T-cell (primary cell): Measurements from ENCODE around the gene PRR35. TPM values are rescaled to one million over a fixed set of nuclear protein-coding genes. Genes with fewer than 3 reads are reported as not detected.
"Not testable (repeated sequence)": the region's sequence is repeated elsewhere in the genome, so short reads cannot be mapped to it uniquely, and the experiment has no call there.

Experiments used
- ATAC-seq, 4 experiments: fragments of 200-7000 bp in 3 of 4; fragments of 150-1000 bp in 1 of 4; cut with Tn5 transposase; replicated peaks in 1 of 4; 1 replicate in 3 of 4; 2 replicates in 1 of 4; pipeline ENCODE4 v1.10.0; 2021; ENCODE audit warnings: moderate library complexity in 3 of 4, mild to moderate bottlenecking in 2 of 4, moderate number of reproducible peaks in 1 of 4
- CTCF ChIA-PET, 2 donors: fragments of 300-600 bp; sonication (Branson Sonifier 250); formaldehyde crosslinking; loops; one replicate each; lab custom pipeline; 2022; ENCODE audit warnings: antibody characterized with exemption in 2 of 2; lab: Charles Lee
- POLR2A ChIA-PET, 2 donors: fragments of 300-600 bp; sonication (Branson Sonifier 250); formaldehyde crosslinking; loops; one replicate each; lab custom pipeline; 2022; ENCODE audit warnings: antibody characterized with exemption in 2 of 2; lab: Charles Lee
- DNase-seq, 35 experiments: peaks; one replicate each; pipeline versions ENCODE4 v3.0.0 to v3.0.0-alpha.2; 2013 to 2023
- H3K27ac ChIP-seq: one replicate; pipeline ENCODE4 v1.5.1; 2013; ENCODE audit warnings: low read length
- H3K27me3 ChIP-seq, 2 experiments: replicated peaks in 1 of 2; 1 replicate in 1 of 2; 2 replicates in 1 of 2; pipeline versions ENCODE4 v1.6.1 to v1.7.0; 2013; ENCODE audit warnings: low read length in 1 of 2, mixed read lengths in 1 of 2; ENCODE audit not compliant: control insufficient read depth in 2 of 2, insufficient read depth in 2 of 2; ENCODE audit errors: extremely low read depth in 1 of 2
- H3K36me3 ChIP-seq, 2 donors: 1 replicate in 1 of 2; 2 replicates in 1 of 2; pipeline versions ENCODE4 v1.6.1 to v1.7.0; 2013; ENCODE audit warnings: low read length in 1 of 2; ENCODE audit not compliant: control insufficient read depth in 2 of 2, insufficient read depth in 1 of 2; ENCODE audit errors: extremely low read depth in 1 of 2
- H3K4me1 ChIP-seq, 2 experiments: 1 replicate in 1 of 2; 2 replicates in 1 of 2; pipeline versions ENCODE4 v1.6.1 to v1.7.0; 2013; ENCODE audit warnings: low read length in 2 of 2, mixed read lengths in 1 of 2; ENCODE audit not compliant: insufficient read depth in 2 of 2, control insufficient read depth in 1 of 2; ENCODE audit errors: extremely low read depth in 1 of 2
- H3K4me3 ChIP-seq, 2 donors: 1 replicate in 1 of 2; 2 replicates in 1 of 2; pipeline versions ENCODE4 v1.5.1 to v1.7.0; 2013; ENCODE audit warnings: mild to moderate bottlenecking in 2 of 2, low read length in 1 of 2, moderate library complexity in 1 of 2; ENCODE audit not compliant: control insufficient read depth in 1 of 2; ENCODE audit errors: extremely low read depth in 1 of 2
- H3K9me3 ChIP-seq: 2 replicates; pipeline ENCODE4 v1.7.0; 2013
- H3K27ac Mint-ChIP-seq, 2 donors: one replicate each; pipeline ENCODE4 v1.8.0; 2020 to 2021; ENCODE audit warnings: mild to moderate bottlenecking in 2 of 2, mixed read lengths in 2 of 2
- H3K27me3 Mint-ChIP-seq, 2 donors: one replicate each; pipeline ENCODE4 v1.8.0; 2021 to 2022; ENCODE audit warnings: mixed read lengths in 2 of 2
- H3K36me3 Mint-ChIP-seq: one replicate; pipeline ENCODE4 v1.8.0; 2021; ENCODE audit warnings: mixed read lengths
- H3K4me1 Mint-ChIP-seq, 3 donors: one replicate each; pipeline ENCODE4 v1.8.0; 2020 to 2022; ENCODE audit warnings: mixed read lengths in 3 of 3, mild to moderate bottlenecking in 1 of 3
- H3K4me3 Mint-ChIP-seq, 3 donors: one replicate each; pipeline ENCODE4 v1.8.0; 2020 to 2022; ENCODE audit warnings: mild to moderate bottlenecking in 3 of 3, mixed read lengths in 3 of 3, moderate library complexity in 3 of 3
- H3K9me3 Mint-ChIP-seq, 3 donors: one replicate each; pipeline ENCODE4 v1.8.0; 2020 to 2022; ENCODE audit warnings: mixed read lengths in 3 of 3
- WGBS: methylation state at CpG from one replicate; pipeline ENCODE4 v1.1.5; 2013; ENCODE audit warnings: missing lambda C conversion rate; ENCODE audit not compliant: insufficient coverage; 5-methylcytosine and 5-hydroxymethylcytosine counted together
- total RNA-seq, 35 experiments: library from RNA in 6 of 35; stranded (reverse) in 6 of 35; fragments of 120-200 nt in 1 of 35; gene quantifications; one replicate each; pipeline versions ENCODE4 v1.2.1 to v1.2.4 and lab custom pipeline; 2013 to 2026

Gene PRR35
- total RNA-seq, 5 donors from 2014 or later (not counting 1 experiment from before 2014, with no cell fraction given) = not detected

DNA sequence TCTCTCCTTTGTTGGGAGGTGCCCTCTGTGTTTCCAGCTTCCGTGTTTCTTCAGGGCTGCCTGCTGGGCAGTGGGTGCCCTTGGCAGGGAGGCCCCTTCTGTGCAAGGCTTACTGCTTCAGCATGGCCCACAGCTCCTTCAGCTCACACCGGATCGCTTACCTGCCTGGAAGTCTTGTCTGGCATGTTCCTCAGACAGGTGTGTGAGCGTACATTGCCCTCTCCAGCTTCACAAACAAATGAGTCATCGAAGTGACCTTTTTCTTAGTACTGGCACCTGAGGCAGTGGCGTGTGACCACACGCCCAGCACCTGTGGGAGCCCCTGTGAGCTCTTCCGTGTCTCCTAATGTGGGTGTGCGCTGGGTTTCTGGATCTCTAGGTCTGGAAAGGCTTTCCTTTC is 33.2 kb downstream of the PRR35 start:
- 90% methylated on average over 8 of the region's 9 CpGs for WGBS
- H3K4me1 ChIP-seq = peaks cover 3 to 30% of the 10 kb centered on the region in 2 experiments
- peaks cover 0 to 2% of the 10 kb centered on the region in 2 experiments for H3K27me3 ChIP-seq
- H3K27me3 Mint-ChIP-seq = no peaks in the 10 kb centered on the region
- H3K27ac ChIP-seq = no peak overlapping the region
- no peaks in the 10 kb centered on the region for H3K9me3 Mint-ChIP-seq
- peaks cover 0 to 8% of the 10 kb centered on the region in 2 donors for H3K36me3 ChIP-seq
- H3K4me1 Mint-ChIP-seq = peaks cover 38 to 47% (median 41%) of the 10 kb centered on the region in 3 donors
- ATAC-seq = no peak
- DNase-seq = no peak
- no peak overlapping the region for H3K4me3 Mint-ChIP-seq
- H3K9me3 ChIP-seq = no peaks in the 10 kb centered on the region
- peaks cover 7% of the 10 kb centered on the region for H3K36me3 Mint-ChIP-seq
- H3K4me3 ChIP-seq = no peak overlapping the region
- H3K27ac Mint-ChIP-seq = no peak overlapping the region
- CTCF ChIA-PET = no interaction called here
- POLR2A ChIA-PET = no interaction called here

DNA sequence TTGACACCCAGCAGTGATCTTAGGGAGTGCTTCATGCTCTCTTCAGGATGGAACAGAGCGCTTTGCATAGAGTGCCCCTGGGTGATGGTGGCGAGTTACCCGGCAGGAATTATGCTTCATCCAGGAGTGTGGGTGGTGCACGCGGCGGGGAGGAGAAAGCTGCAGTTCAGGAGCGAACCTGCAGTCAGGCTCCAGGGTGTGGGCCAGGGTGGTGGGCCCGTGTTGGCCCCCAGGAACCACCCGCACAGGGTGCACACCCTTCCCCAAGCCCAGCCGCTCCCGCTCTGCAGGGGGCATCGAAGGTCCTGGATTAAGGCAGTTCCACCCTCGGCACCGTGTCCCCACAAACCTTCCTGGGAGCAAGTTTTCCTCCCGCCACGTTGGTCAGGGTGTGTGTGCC is 33.6 kb downstream of the PRR35 start:
- H3K36me3 ChIP-seq = peaks cover 1 to 8% of the 10 kb centered on the region in 2 donors
- H3K4me1 ChIP-seq = peaks cover 3 to 26% of the 10 kb centered on the region in 2 experiments
- POLR2A ChIA-PET = no interaction called here
- H3K27ac ChIP-seq = no peak overlapping the region
- no peak overlapping the region for H3K4me3 ChIP-seq
- Mint-ChIP-seq H3K27ac (no peak overlapping the region), H3K27me3 (no peaks in the 10 kb centered on the region), H3K36me3 (peaks cover 7% of the 10 kb centered on the region), H3K4me1 (peaks cover 36 to 45% (median 38%) of the 10 kb centered on the region in 3 donors), H3K4me3 (no peak overlapping the region), H3K9me3 (no peaks in the 10 kb centered on the region)
- CTCF ChIA-PET = no interaction called here
- H3K9me3 ChIP-seq = no peaks in the 10 kb centered on the region
- DNase-seq (no peak), ATAC-seq (no peak)
- H3K27me3 ChIP-seq = no peaks in the 10 kb centered on the region
- WGBS = 89% methylated on average over 14 of the region's 16 CpGs

DNA sequence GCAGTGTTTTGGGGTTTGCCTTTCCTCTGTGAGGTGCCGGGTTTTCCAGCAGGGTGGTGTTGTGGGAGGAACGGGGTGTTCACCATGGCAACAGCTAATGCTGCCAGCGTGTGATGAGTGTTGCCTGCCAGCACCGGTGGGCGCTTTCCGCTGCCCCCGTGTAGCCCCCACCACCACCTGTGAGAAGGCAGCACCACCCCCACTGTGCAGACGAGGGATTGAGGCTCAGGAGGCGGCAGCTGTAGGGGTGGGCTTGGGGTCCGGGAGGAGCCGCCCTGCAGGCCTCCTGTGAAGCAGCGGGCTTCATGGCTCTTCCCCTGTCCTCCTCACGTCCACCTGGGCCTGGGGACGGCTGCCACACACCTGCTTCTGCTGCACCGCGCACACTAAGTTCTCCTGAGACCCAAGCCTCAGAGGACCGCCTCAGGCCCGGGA is 34.9 kb downstream of the PRR35 start:
- Histone ChIP-seq H3K27me3 (no peaks in the 10 kb centered on the region), H3K4me1 (peaks cover 3 to 26% of the 10 kb centered on the region in 2 experiments), H3K4me3 (no peak overlapping the region), H3K9me3 (no peaks in the 10 kb centered on the region), H3K36me3 (peaks cover 4 to 8% of the 10 kb centered on the region in 2 donors), H3K27ac (no peak overlapping the region)
- ATAC-seq (no peak), DNase-seq (no peak)
- no peak overlapping the region for H3K4me3 Mint-ChIP-seq
- no peak overlapping the region for H3K27ac Mint-ChIP-seq
- peaks cover 36 to 45% (median 38%) of the 10 kb centered on the region in 3 donors for H3K4me1 Mint-ChIP-seq
- no peaks in the 10 kb centered on the region for H3K9me3 Mint-ChIP-seq
- CTCF ChIA-PET = no interaction called here
- 87% methylated on average over 8 of the region's 18 CpGs for WGBS
- peaks cover 7% of the 10 kb centered on the region for H3K36me3 Mint-ChIP-seq
- POLR2A ChIA-PET = no interaction called here
- H3K27me3 Mint-ChIP-seq = no peaks in the 10 kb centered on the region

DNA sequence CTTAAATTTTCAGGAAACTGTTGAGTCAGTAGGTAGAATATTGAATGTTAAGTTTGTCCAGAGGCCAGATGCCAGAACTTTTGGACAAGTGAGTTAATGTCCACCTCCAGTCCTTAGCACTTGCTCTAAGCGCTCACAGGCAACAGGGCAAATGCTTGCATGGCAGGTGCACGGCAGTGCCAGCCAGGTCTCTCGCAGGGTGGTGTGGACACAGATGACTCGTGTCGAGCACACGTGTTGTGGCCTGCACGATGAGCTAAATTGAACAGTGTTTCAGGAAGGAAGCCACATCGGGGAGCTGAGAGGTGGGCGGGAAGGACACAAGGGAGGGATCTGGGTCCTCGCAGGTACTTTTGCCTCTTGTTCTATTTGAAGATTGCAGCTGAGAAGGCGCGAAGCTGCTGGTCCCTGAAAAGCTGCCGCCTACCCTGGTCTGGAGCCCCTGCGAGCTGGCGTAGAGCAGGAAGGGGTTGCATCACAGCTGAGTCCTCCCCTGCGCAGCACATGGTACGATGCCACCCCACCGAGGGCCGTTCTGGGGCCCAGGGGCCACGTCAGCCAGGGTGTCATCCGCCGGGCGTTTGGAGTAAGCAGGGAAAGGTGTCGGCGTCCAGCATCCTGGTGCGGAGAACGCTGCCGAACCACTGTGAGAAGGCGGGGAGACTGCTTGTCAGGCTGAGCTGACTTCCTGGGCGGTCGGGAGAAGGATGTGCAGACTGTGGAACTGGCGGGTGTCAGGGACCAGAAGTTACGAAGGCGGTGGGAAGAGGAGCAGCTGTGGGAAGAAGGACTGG is 35.9 kb downstream of the PRR35 start:
- Mint-ChIP-seq H3K27me3 (no peaks in the 10 kb centered on the region), H3K36me3 (peaks cover 7% of the 10 kb centered on the region), H3K4me3 (no peak overlapping the region), H3K9me3 (no peaks in the 10 kb centered on the region), H3K27ac (no peak overlapping the region), H3K4me1 (peaks cover 30 to 39% (median 30%) of the 10 kb centered on the region in 3 donors)
- CTCF ChIA-PET = no interaction called here
- ATAC-seq (no peak), DNase-seq (no peak)
- 92% methylated on average over 34 of the region's 34 CpGs for WGBS
- Histone ChIP-seq H3K4me1 (peaks cover 0 to 18% of the 10 kb centered on the region in 2 experiments), H3K27me3 (no peaks in the 10 kb centered on the region), H3K36me3 (peaks cover 4 to 8% of the 10 kb centered on the region in 2 donors), H3K27ac (no peak overlapping the region), H3K4me3 (no peak overlapping the region), H3K9me3 (no peaks in the 10 kb centered on the region)
- POLR2A ChIA-PET = no interaction called here

DNA sequence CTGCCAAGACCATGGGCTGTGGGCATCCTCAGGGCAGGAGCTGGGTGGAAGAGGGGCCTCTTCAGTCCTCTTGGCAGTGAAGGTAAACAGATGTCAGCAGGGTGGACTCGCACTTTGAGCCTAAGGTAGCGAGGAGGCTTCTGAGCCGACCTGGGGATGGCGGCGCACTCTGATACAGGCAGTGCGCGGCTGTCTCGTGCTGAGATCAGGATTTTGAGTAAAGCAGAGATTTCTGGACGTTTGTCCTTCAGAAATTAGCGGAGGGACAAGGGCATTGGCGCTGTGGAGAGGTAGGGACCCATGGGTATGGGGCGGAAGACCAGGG is 36.5 kb downstream of the PRR35 start:
- Histone ChIP-seq H3K27ac (no peak overlapping the region), H3K4me3 (no peak overlapping the region), H3K4me1 (peaks cover 0 to 15% of the 10 kb centered on the region in 2 experiments), H3K27me3 (no peaks in the 10 kb centered on the region), H3K36me3 (peaks cover 4 to 8% of the 10 kb centered on the region in 2 donors), H3K9me3 (no peaks in the 10 kb centered on the region)
- H3K27me3 Mint-ChIP-seq = no peaks in the 10 kb centered on the region
- no peaks in the 10 kb centered on the region for H3K9me3 Mint-ChIP-seq
- DNase-seq (no peak), ATAC-seq (no peak)
- WGBS = 95% methylated on average over 12 of the region's 12 CpGs
- peaks cover 7% of the 10 kb centered on the region for H3K36me3 Mint-ChIP-seq
- POLR2A ChIA-PET = no interaction called here
- H3K4me1 Mint-ChIP-seq = peaks cover 24 to 34% (median 29%) of the 10 kb centered on the region in 3 donors
- H3K27ac Mint-ChIP-seq = peak overlapping the region in 1 of 2 donors; percentile 23
- CTCF ChIA-PET = no interaction called here
- H3K4me3 Mint-ChIP-seq = no peak overlapping the region

DNA sequence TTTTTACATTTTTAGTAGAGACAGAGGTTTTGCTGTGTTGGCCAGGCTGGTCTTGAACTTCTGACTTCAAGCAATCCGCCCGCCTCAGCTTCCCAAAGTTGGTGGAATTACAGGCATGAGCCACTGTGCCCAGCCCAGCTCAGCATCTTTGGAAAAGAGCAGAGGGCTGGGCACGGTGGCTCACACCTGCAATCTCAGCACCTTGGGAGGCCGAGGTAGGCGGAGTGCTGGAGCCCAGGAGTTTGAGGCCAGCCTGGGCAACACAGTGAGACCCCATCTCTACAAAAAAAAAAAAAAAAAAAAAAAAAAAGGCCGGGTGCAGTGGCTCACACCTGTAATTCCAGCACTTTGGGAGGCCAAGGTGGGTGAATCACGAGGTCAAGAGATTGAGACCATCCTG is 37.5 kb downstream of the PRR35 start:
- POLR2A ChIA-PET, H3K27me3 Mint-ChIP-seq, ATAC-seq, H3K9me3 ChIP-seq, H3K36me3 Mint-ChIP-seq, H3K9me3 Mint-ChIP-seq, H3K27ac ChIP-seq, CTCF ChIA-PET, H3K27ac Mint-ChIP-seq, H3K27me3 ChIP-seq, H3K4me3 Mint-ChIP-seq, H3K4me1 ChIP-seq, DNase-seq, H3K36me3 ChIP-seq, H3K4me3 ChIP-seq: not testable (repeated sequence)
- peaks cover 20 to 26% (median 21%) of the 10 kb centered on the region in 3 donors for H3K4me1 Mint-ChIP-seq
- WGBS = 100% methylated on average over 2 of the region's 7 CpGs
